Panc1 (cell line): ENCODE results near the gene ADAMTS6. TPM values are rescaled to one million over a fixed set of nuclear protein-coding genes. Genes with fewer than 3 reads are reported as not detected.

Source experiments
- ATAC-seq: fragments of 200-7000 bp; cut with Tn5 transposase; 2 replicates; pipeline ENCODE4 v1.9.1; 2020; ENCODE audit warnings: mild to moderate bottlenecking, moderate library complexity
- BruUV-seq: library from RNA; stranded (reverse); fragments of 400-500 nt; replicated peaks from 2 replicates; lab custom pipeline; 2021; lab: Mats Ljungman, UMichigan
- CTCF ChIA-PET: fragments of 300-600 bp; sonication (Branson Sonifier 250); formaldehyde crosslinking; loops from one replicate; lab custom pipeline; 2022; ENCODE audit warnings: antibody characterized with exemption; lab: Charles Lee
- POLR2A ChIA-PET: fragments of 300-600 bp; sonication (Branson Sonifier 250); formaldehyde crosslinking; loops from one replicate; lab custom pipeline; 2022; ENCODE audit warnings: antibody characterized with exemption; lab: Charles Lee
- DNase-seq: peaks from one replicate; pipeline ENCODE4 v3.0.0-alpha.2; 2010; ENCODE audit warnings: low read depth, low spot score
- H3K27ac ChIP-seq: 2 replicates; pipeline ENCODE4 v1.5.1; 2011; ENCODE audit warnings: mild to moderate bottlenecking, low read length, inconsistent platforms
- H3K27me3 ChIP-seq: fragments of 200-500 bp; sonication (Bioruptor generic); 2 replicates; pipeline ENCODE4 v1.6.0; 2014; ENCODE audit warnings: low read length, inconsistent platforms; ENCODE audit not compliant: control insufficient read depth, insufficient read depth
- H3K36me3 ChIP-seq: fragments of 200-500 bp; sonication (Bioruptor generic); 2 replicates; pipeline ENCODE4 v1.5.1; 2014; ENCODE audit warnings: inconsistent platforms, mild to moderate bottlenecking, low read length, moderate library complexity; ENCODE audit not compliant: control insufficient read depth, insufficient read depth
- H3K4me1 ChIP-seq: 2 replicates; pipeline ENCODE4 v1.5.1; 2011; ENCODE audit warnings: inconsistent platforms, mild to moderate bottlenecking, low read length, moderate library complexity; ENCODE audit not compliant: control insufficient read depth, insufficient read depth
- H3K4me3 ChIP-seq, 2 experiments: 2 replicates each; pipeline ENCODE4 v1.5.1; 2011 to 2012; ENCODE audit warnings: low read depth in 2 of 2, low read length in 2 of 2, mild to moderate bottlenecking in 2 of 2, inconsistent platforms in 1 of 2, moderate library complexity in 1 of 2
- H3K9me3 ChIP-seq: fragments of 200-500 bp; sonication (Bioruptor generic); 2 replicates; pipeline ENCODE4 v1.5.1; 2014; ENCODE audit warnings: low read depth, mild to moderate bottlenecking, inconsistent platforms, low read length, moderate library complexity; ENCODE audit not compliant: control insufficient read depth, insufficient read depth
- POLR2AphosphoS5 ChIP-seq: IDR thresholded peaks from 2 replicates; pipeline ENCODE4 v1.6.1; 2012; ENCODE audit warnings: mild to moderate bottlenecking, low read depth, low read length, moderate library complexity
- SIN3A ChIP-seq: IDR thresholded peaks from 2 replicates; pipeline ENCODE4 v1.6.1; 2012; ENCODE audit warnings: low read depth, mild to moderate bottlenecking, low read length, moderate library complexity, borderline replicate concordance; ENCODE audit not compliant: insufficient read depth
- TCF7L2 ChIP-seq: IDR thresholded peaks from 2 replicates; pipeline ENCODE4 v1.6.1; 2011; ENCODE audit warnings: mild to moderate bottlenecking, low read depth, low read length, inconsistent platforms
- in situ Hi-C: cut with HindIII; loops from 2 replicates; pipeline ENCODE4 v1.10.0; 2016; ENCODE audit warnings: low sequenced_read_pairs, low pct_unique_long_range_greater_than_20kb
- intact Hi-C: fragments of 100-400 bp; cut with micrococcal nuclease; formaldehyde crosslinking; loops from one replicate; pipeline ENCODE4 v1.10.0; 2022; ENCODE audit not compliant: unreplicated experiment
- total RNA-seq: library from RNA; stranded (reverse); gene quantifications from one replicate; pipeline ENCODE4 v1.2.1, GENCODE V29; 2021; ENCODE audit not compliant: unreplicated experiment
- TF ChIP-seq, protein P1 (sequence below), 2 experiments: IDR thresholded peaks; 2 replicates each; pipeline ENCODE4 v1.6.1; 2011 to 2012; ENCODE audit warnings: low read depth in 2 of 2, control low read depth in 1 of 2, low read length in 1 of 2, mild to moderate bottlenecking in 1 of 2, moderate library complexity in 1 of 2; ENCODE audit not compliant: insufficient read depth in 1 of 2
- TF ChIP-seq, protein P2 (sequence below): fragments of 450-650 bp; IDR thresholded peaks from 2 replicates; pipeline ENCODE4 v1.5.1; 2017; ENCODE audit warnings: mild to moderate bottlenecking

ADAMTS6 gene
- total RNA-seq, 1 experiment from 2014 or later: 0.64 TPM

DNA sequence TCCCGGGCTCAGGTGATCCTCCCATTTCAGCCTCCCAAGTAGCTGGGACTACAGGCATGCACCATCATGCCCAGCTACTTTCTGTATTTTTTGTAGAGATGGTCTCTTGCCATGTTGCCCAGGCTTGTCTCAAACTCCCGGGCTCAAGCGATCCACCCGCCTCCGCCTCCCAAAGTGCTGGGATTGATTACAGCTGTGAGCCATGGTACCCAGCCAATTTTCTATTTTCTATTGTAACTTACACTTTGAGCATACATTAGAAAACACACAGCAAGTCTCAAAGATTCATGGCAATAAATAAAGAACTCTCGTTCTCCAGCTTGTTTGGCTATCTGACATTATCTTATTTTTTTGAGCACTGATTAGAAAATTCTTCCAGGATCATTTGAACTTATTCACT, 228.7 kb downstream of the ADAMTS6 start:
- ChIA-PET POLR2A (no interaction called here), CTCF (no interaction called here)
- DNase-seq (no peak), ATAC-seq (no peak)
- intact Hi-C loops (no loop called here), in situ Hi-C loops (no loop called here)
- Histone ChIP-seq H3K4me3 (no peak overlapping the region), H3K4me1 (no peaks in the 10 kb centered on the region), H3K27me3 (no peaks in the 10 kb centered on the region), H3K27ac (no peak overlapping the region), H3K9me3 (no peaks in the 10 kb centered on the region), H3K36me3 (no peaks in the 10 kb centered on the region)
- no TSS peak for BruUV-seq
- no peak for TF ChIP-seq TCF7L2
- TF ChIP-seq SIN3A: no peak
- TF ChIP-seq, protein P1, sequence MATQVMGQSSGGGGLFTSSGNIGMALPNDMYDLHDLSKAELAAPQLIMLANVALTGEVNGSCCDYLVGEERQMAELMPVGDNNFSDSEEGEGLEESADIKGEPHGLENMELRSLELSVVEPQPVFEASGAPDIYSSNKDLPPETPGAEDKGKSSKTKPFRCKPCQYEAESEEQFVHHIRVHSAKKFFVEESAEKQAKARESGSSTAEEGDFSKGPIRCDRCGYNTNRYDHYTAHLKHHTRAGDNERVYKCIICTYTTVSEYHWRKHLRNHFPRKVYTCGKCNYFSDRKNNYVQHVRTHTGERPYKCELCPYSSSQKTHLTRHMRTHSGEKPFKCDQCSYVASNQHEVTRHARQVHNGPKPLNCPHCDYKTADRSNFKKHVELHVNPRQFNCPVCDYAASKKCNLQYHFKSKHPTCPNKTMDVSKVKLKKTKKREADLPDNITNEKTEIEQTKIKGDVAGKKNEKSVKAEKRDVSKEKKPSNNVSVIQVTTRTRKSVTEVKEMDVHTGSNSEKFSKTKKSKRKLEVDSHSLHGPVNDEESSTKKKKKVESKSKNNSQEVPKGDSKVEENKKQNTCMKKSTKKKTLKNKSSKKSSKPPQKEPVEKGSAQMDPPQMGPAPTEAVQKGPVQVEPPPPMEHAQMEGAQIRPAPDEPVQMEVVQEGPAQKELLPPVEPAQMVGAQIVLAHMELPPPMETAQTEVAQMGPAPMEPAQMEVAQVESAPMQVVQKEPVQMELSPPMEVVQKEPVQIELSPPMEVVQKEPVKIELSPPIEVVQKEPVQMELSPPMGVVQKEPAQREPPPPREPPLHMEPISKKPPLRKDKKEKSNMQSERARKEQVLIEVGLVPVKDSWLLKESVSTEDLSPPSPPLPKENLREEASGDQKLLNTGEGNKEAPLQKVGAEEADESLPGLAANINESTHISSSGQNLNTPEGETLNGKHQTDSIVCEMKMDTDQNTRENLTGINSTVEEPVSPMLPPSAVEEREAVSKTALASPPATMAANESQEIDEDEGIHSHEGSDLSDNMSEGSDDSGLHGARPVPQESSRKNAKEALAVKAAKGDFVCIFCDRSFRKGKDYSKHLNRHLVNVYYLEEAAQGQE (IDR thresholded peaks at IDR 0.05; ENCODE audit: insufficient read depth in 1 of 2, low read depth in 2 of 2, low read length in 1 of 2): no peak
- TF ChIP-seq, protein P2, sequence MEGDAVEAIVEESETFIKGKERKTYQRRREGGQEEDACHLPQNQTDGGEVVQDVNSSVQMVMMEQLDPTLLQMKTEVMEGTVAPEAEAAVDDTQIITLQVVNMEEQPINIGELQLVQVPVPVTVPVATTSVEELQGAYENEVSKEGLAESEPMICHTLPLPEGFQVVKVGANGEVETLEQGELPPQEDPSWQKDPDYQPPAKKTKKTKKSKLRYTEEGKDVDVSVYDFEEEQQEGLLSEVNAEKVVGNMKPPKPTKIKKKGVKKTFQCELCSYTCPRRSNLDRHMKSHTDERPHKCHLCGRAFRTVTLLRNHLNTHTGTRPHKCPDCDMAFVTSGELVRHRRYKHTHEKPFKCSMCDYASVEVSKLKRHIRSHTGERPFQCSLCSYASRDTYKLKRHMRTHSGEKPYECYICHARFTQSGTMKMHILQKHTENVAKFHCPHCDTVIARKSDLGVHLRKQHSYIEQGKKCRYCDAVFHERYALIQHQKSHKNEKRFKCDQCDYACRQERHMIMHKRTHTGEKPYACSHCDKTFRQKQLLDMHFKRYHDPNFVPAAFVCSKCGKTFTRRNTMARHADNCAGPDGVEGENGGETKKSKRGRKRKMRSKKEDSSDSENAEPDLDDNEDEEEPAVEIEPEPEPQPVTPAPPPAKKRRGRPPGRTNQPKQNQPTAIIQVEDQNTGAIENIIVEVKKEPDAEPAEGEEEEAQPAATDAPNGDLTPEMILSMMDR: no peak
- no peak for TF ChIP-seq POLR2AphosphoS5

DNA sequence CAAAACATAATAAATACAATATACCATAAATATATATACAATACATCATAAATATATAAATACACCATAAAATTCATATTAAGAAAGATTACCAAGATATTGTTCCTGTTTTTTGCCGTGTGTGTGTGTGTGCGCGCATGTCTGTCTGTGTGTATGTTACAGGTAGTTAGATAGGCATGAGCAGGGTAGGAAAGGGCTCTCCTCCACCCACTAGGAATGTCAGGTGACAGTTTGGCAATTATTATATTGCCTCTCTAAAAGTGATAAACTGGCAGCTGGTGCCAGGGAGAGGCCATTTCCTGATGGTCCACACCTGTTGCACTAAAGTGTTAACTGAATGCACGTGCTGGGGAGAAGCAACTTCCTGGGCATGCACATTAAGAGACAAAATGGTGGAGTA, 232.8 kb downstream of the ADAMTS6 start:
- in situ Hi-C loops: no loop called here
- Histone ChIP-seq H3K4me1 (no peaks in the 10 kb centered on the region), H3K36me3 (no peaks in the 10 kb centered on the region), H3K4me3 (no peak overlapping the region), H3K9me3 (no peaks in the 10 kb centered on the region), H3K27me3 (no peaks in the 10 kb centered on the region), H3K27ac (no peak overlapping the region)
- TF ChIP-seq SIN3A (no peak), TCF7L2 (no peak), POLR2AphosphoS5 (no peak)
- TF ChIP-seq, protein P1 (IDR thresholded peaks at IDR 0.05; ENCODE audit: insufficient read depth in 1 of 2, low read depth in 2 of 2, low read length in 1 of 2): no peak
- TF ChIP-seq, protein P2: no peak
- no peak for ATAC-seq
- DNase-seq: no peak
- ChIA-PET POLR2A (no interaction called here), CTCF (no interaction called here)
- BruUV-seq: no TSS peak
- intact Hi-C loops: no loop called here
